Liver (tissue), 9 donors: Measurements from ENCODE around the gene SAMD5. TPM values are rescaled to one million over a fixed set of nuclear protein-coding genes. Genes with fewer than 3 reads are reported as not detected.
A peak's percentile ranks its signal among the peaks of the same experiment; 100 is the strongest.

ENCODE experiments used
- DNase-seq: peaks from one replicate; pipeline ENCODE4 v3.0.0-alpha.2; 2017; ENCODE audit warnings: low spot score
- H3K27ac ChIP-seq, 2 donors: one replicate each; pipeline ENCODE4 v1.7.0; 2013; ENCODE audit warnings: inconsistent platforms in 2 of 2, low read length in 2 of 2, control low read depth in 1 of 2, low read depth in 1 of 2, mild to moderate bottlenecking in 1 of 2
- H3K27me3 ChIP-seq, 4 donors: one replicate each; pipeline versions ENCODE4 v1.6.1 to v1.7.0; 2013; ENCODE audit warnings: low read length in 3 of 4, inconsistent platforms in 1 of 4, mild to moderate bottlenecking in 1 of 4, moderate library complexity in 1 of 4; ENCODE audit not compliant: control insufficient read depth in 4 of 4, insufficient read depth in 4 of 4
- H3K36me3 ChIP-seq, 4 donors: one replicate each; pipeline versions ENCODE4 v1.6.1 to v1.7.0; 2013; ENCODE audit warnings: low read length in 3 of 4, mild to moderate bottlenecking in 3 of 4, low read depth in 1 of 4, moderate library complexity in 1 of 4; ENCODE audit not compliant: control insufficient read depth in 4 of 4, insufficient read depth in 3 of 4
- H3K4me1 ChIP-seq, 4 donors: one replicate each; pipeline versions ENCODE4 v1.6.1 to v1.7.0; 2013; ENCODE audit warnings: low read length in 3 of 4, mild to moderate bottlenecking in 3 of 4, moderate library complexity in 1 of 4; ENCODE audit not compliant: control insufficient read depth in 4 of 4, insufficient read depth in 4 of 4
- H3K4me3 ChIP-seq, 3 donors: one replicate each; pipeline versions ENCODE4 v1.6.1 to v1.7.0; 2013; ENCODE audit warnings: low read length in 3 of 3, control low read depth in 1 of 3, low read depth in 1 of 3, mild to moderate bottlenecking in 1 of 3
- H3K9ac ChIP-seq, 2 donors: one replicate each; pipeline ENCODE4 v1.7.0; 2013; ENCODE audit warnings: low read length in 2 of 2, mild to moderate bottlenecking in 2 of 2, moderate library complexity in 2 of 2, control low read depth in 1 of 2, low read depth in 1 of 2
- H3K9me3 ChIP-seq, 4 donors: one replicate each; pipeline versions ENCODE4 v1.6.1 to v1.7.0; 2013; ENCODE audit warnings: low read length in 3 of 4; ENCODE audit not compliant: control insufficient read depth in 4 of 4
- EGR1 ChIP-seq, 2 donors: IDR thresholded peaks; 2 replicates each; pipeline ENCODE4 v1.6.1; 2016 to 2018; ENCODE audit warnings: antibody characterized with exemption in 2 of 2, low read depth in 2 of 2
- FOXA1 ChIP-seq: IDR thresholded peaks from 2 replicates; pipeline ENCODE4 v1.6.1; 2016; ENCODE audit warnings: antibody characterized with exemption
- FOXA2 ChIP-seq: IDR thresholded peaks from 2 replicates; pipeline ENCODE4 v1.6.1; 2016; ENCODE audit warnings: antibody characterized with exemption
- GABPA ChIP-seq, 2 donors: IDR thresholded peaks in 1 of 2; conservative IDR thresholded peaks in 1 of 2; 2 replicates each; pipeline ENCODE4 v1.6.1; 2016; ENCODE audit warnings: antibody characterized with exemption in 2 of 2, mild to moderate bottlenecking in 1 of 2, moderate library complexity in 1 of 2
- HNF4A ChIP-seq, 2 donors: conservative IDR thresholded peaks; 2 replicates each; pipeline ENCODE4 v1.6.1; 2016; ENCODE audit warnings: antibody characterized with exemption in 2 of 2, mild to moderate bottlenecking in 2 of 2
- JUND ChIP-seq, 2 donors: IDR thresholded peaks; 2 replicates each; pipeline ENCODE4 v1.6.1; 2016; ENCODE audit warnings: antibody characterized with exemption in 2 of 2
- NR2F2 ChIP-seq: IDR thresholded peaks from 2 replicates; pipeline ENCODE4 v1.6.1; 2016; ENCODE audit warnings: antibody characterized with exemption
- RAD21 ChIP-seq, 2 donors: IDR thresholded peaks; 2 replicates each; pipeline ENCODE4 v1.6.1; 2016; ENCODE audit warnings: antibody characterized with exemption in 2 of 2, mild to moderate bottlenecking in 2 of 2
- RXRA ChIP-seq, 2 donors: IDR thresholded peaks; 2 replicates each; pipeline ENCODE4 v1.6.1; 2017 to 2018; ENCODE audit warnings: antibody characterized with exemption in 2 of 2, mild to moderate bottlenecking in 1 of 2
- SP1 ChIP-seq: IDR thresholded peaks from 2 replicates; pipeline ENCODE4 v1.6.1; 2018; ENCODE audit warnings: antibody characterized with exemption, mild to moderate bottlenecking
- YY1 ChIP-seq: IDR thresholded peaks from 2 replicates; pipeline ENCODE4 v1.6.1; 2016; ENCODE audit warnings: antibody characterized with exemption, mild to moderate bottlenecking
- WGBS: extraction: QIAGEN DNeasy Blood & Tissue Kit; methylation state at CpG from one replicate; pipeline ENCODE4 v1.1.7; 2013; 5-methylcytosine and 5-hydroxymethylcytosine counted together
- polyA plus RNA-seq, 2 donors: library from polyadenylated mRNA; stranded (reverse) in 1 of 2; unstranded in 1 of 2; fragments of 200-250 nt in 1 of 2; fragments of >200 nt in 1 of 2; fragmentation: Nextera tagmentation in 1 of 2; extraction: Ambion mirVana in 1 of 2; gene quantifications; one replicate each; pipeline versions ENCODE4 v1.2.1 to v1.2.3, GENCODE V29; 2013 to 2015
- total RNA-seq, 2 donors: library from RNA; depleted of rRNA; stranded (reverse); fragments of >200 nt; gene quantifications; one replicate each; pipeline ENCODE4 v1.2.3, GENCODE V29; 2014
- TF ChIP-seq, protein P1 (sequence below): fragments of 150-350 bp; IDR thresholded peaks from 2 replicates; pipeline ENCODE4 v1.5.1; 2017; ENCODE audit warnings: improper control_type of control experiment, low read depth, low read length; ENCODE audit not compliant: missing input control
- TF ChIP-seq, protein P2 (sequence below): IDR thresholded peaks from 2 replicates; pipeline ENCODE4 v1.6.1; 2016; ENCODE audit warnings: antibody characterized with exemption, mild to moderate bottlenecking
- TF ChIP-seq, protein P3 (sequence below): IDR thresholded peaks from 2 replicates; pipeline ENCODE4 v1.6.1; 2016; ENCODE audit warnings: antibody characterized with exemption
- TF ChIP-seq, protein P4 (sequence below): IDR thresholded peaks from 2 replicates; pipeline ENCODE4 v1.6.1; 2016; ENCODE audit warnings: antibody characterized with exemption
- TF ChIP-seq, protein P5 (sequence below): IDR thresholded peaks from 2 replicates; pipeline ENCODE4 v1.6.1; 2016; ENCODE audit warnings: antibody characterized with exemption
- donor health status: healthy.
- donor health status: healthy.
- donor health status: healthy.
- donor health status: healthy.
- donor health status: healthy.

Gene SAMD5
- total and polyA plus RNA-seq, 4 donors: 2.7 to 7.6 (median 3.2) TPM

DNA sequence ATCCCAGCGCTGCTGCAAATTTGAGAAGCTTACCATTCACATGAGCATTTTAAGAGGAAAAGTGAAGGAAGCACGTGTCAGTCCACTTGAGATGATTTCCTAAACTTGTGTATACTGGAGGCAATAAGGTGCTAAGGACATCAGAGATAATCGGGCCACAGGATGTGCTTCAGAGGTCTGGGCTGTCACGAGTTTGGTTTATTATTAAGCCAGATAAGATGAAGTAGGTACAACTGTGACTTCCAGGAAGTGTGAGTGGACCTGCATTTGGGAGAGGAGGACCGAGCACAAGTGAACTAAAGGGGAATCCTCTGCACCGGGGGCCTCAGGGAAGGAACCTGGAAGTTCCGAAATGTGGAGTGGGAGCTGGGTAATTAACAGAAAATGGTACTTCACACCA is 1.4 kb downstream of the SAMD5 start (continued):
- TF ChIP-seq SP1 (peak; percentile 18), NR2F2 (no peak), RXRA (IDR thresholded peaks at IDR 0.05) (peak in 1 of 2 donors; percentile 82)
- TF ChIP-seq, protein P1, sequence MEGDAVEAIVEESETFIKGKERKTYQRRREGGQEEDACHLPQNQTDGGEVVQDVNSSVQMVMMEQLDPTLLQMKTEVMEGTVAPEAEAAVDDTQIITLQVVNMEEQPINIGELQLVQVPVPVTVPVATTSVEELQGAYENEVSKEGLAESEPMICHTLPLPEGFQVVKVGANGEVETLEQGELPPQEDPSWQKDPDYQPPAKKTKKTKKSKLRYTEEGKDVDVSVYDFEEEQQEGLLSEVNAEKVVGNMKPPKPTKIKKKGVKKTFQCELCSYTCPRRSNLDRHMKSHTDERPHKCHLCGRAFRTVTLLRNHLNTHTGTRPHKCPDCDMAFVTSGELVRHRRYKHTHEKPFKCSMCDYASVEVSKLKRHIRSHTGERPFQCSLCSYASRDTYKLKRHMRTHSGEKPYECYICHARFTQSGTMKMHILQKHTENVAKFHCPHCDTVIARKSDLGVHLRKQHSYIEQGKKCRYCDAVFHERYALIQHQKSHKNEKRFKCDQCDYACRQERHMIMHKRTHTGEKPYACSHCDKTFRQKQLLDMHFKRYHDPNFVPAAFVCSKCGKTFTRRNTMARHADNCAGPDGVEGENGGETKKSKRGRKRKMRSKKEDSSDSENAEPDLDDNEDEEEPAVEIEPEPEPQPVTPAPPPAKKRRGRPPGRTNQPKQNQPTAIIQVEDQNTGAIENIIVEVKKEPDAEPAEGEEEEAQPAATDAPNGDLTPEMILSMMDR: no peak

DNA sequence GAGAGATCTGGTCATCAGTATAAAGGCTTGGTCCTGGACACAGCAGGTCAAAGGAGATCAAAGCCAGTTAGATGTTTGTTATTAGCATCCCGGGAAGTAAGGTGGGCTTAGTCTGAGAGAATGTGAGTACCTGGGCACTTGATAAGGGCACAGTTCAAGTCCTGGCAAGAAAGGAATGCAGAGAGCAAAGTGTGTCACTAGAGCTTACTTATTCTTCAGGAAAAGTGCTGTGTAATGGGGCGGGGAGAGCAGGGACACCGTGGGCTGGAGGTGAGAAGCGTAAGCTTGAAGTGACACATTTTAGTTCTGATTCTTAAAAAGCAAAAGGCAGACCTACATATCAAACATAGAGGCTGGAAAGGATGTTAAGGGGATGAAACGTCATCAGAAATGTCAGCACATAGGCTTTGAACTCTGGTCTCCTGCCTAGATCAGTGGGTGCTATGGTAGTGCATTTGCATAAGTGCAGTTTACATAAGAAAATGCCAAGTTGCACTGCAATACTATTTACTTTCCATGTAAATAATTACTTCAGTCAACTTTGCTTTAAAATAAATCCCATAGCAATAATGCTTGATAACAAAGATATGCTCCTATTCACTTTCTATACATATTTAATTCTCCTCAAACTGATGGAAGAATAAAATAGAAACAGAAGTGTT is 2.6 kb downstream of the SAMD5 start:
- no peak for DNase-seq
- Histone ChIP-seq H3K4me3 (peak overlapping the region; percentile 76 to 89 (median 85)), H3K36me3 (peaks cover 0 to 5% (median under 1%) of the 10 kb centered on the region in 4 donors), H3K27ac (peak overlapping the region; percentile 53 to 86), H3K4me1 (peaks cover 2 to 38% (median 24%) of the 10 kb centered on the region in 4 donors), H3K27me3 (no peaks in the 10 kb centered on the region), H3K9ac (no peak overlapping the region), H3K9me3 (no peaks in the 10 kb centered on the region)
- TF ChIP-seq JUND (IDR thresholded peaks at IDR 0.05) (no peak), HNF4A (conservative IDR thresholded peaks at IDR 0.05) (peak; percentile 13 to 64), SP1 (no peak), YY1 (peak; percentile 63), RAD21 (IDR thresholded peaks at IDR 0.05) (peak in 1 of 2 donors; percentile 6), FOXA1 (peak; percentile 53), EGR1 (IDR thresholded peaks at IDR 0.05; ENCODE audit: low read depth in 2 of 2) (peak in 1 of 2 donors; percentile 46), NR2F2 (no peak), RXRA (IDR thresholded peaks at IDR 0.05) (peak in 1 of 2 donors; percentile 76), GABPA (IDR thresholded peaks at IDR 0.05 in 1 of 2, conservative IDR thresholded peaks at IDR 0.05 in 1 of 2) (peak in 1 of 2 donors; percentile 13), FOXA2 (peak; percentile 90)
- TF ChIP-seq, protein P2, sequence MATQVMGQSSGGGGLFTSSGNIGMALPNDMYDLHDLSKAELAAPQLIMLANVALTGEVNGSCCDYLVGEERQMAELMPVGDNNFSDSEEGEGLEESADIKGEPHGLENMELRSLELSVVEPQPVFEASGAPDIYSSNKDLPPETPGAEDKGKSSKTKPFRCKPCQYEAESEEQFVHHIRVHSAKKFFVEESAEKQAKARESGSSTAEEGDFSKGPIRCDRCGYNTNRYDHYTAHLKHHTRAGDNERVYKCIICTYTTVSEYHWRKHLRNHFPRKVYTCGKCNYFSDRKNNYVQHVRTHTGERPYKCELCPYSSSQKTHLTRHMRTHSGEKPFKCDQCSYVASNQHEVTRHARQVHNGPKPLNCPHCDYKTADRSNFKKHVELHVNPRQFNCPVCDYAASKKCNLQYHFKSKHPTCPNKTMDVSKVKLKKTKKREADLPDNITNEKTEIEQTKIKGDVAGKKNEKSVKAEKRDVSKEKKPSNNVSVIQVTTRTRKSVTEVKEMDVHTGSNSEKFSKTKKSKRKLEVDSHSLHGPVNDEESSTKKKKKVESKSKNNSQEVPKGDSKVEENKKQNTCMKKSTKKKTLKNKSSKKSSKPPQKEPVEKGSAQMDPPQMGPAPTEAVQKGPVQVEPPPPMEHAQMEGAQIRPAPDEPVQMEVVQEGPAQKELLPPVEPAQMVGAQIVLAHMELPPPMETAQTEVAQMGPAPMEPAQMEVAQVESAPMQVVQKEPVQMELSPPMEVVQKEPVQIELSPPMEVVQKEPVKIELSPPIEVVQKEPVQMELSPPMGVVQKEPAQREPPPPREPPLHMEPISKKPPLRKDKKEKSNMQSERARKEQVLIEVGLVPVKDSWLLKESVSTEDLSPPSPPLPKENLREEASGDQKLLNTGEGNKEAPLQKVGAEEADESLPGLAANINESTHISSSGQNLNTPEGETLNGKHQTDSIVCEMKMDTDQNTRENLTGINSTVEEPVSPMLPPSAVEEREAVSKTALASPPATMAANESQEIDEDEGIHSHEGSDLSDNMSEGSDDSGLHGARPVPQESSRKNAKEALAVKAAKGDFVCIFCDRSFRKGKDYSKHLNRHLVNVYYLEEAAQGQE: no peak
- TF ChIP-seq, protein P3, sequence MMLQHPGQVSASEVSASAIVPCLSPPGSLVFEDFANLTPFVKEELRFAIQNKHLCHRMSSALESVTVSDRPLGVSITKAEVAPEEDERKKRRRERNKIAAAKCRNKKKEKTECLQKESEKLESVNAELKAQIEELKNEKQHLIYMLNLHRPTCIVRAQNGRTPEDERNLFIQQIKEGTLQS: no peak
- TF ChIP-seq, protein P4, sequence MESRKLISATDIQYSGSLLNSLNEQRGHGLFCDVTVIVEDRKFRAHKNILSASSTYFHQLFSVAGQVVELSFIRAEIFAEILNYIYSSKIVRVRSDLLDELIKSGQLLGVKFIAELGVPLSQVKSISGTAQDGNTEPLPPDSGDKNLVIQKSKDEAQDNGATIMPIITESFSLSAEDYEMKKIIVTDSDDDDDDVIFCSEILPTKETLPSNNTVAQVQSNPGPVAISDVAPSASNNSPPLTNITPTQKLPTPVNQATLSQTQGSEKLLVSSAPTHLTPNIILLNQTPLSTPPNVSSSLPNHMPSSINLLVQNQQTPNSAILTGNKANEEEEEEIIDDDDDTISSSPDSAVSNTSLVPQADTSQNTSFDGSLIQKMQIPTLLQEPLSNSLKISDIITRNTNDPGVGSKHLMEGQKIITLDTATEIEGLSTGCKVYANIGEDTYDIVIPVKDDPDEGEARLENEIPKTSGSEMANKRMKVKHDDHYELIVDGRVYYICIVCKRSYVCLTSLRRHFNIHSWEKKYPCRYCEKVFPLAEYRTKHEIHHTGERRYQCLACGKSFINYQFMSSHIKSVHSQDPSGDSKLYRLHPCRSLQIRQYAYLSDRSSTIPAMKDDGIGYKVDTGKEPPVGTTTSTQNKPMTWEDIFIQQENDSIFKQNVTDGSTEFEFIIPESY: no peak
- TF ChIP-seq, protein P5, sequence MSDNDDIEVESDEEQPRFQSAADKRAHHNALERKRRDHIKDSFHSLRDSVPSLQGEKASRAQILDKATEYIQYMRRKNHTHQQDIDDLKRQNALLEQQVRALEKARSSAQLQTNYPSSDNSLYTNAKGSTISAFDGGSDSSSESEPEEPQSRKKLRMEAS: peak; percentile 34
- WGBS: 33% methylated on average over 5 of the region's 5 CpGs
